RWPE2 (cell line): ENCODE data around the gene SLC4A8.

Source experiments
- ATAC-seq: fragments of 200-7000 bp; cut with Tn5 transposase; 3 replicates; pipeline ENCODE4 v1.9.1; 2021; ENCODE audit warnings: low read depth
- DNase-seq: peaks from one replicate; pipeline ENCODE4 v3.0.0-alpha.2; 2020; ENCODE audit warnings: low spot score
- H3K27ac ChIP-seq: fragments of 450-650 bp; 2 replicates; pipeline ENCODE4 v1.5.1; 2017; ENCODE audit warnings: mild to moderate bottlenecking; ENCODE audit not compliant: poor library complexity, severe bottlenecking
- H3K27me3 ChIP-seq: fragments of 250-450 bp; sonication (Bioruptor Pico); 2 replicates; pipeline ENCODE4 v1.5.1; 2021; ENCODE audit warnings: mild to moderate bottlenecking, moderate library complexity; ENCODE audit not compliant: insufficient read depth, poor library complexity, severe bottlenecking
- H3K36me3 ChIP-seq: fragments of 250-450 bp; sonication (Bioruptor Pico); 2 replicates; pipeline ENCODE4 v1.5.1; 2020; ENCODE audit warnings: low read depth, mild to moderate bottlenecking, moderate library complexity
- H3K4me1 ChIP-seq: fragments of 250-450 bp; sonication (Bioruptor Pico); 2 replicates; pipeline ENCODE4 v1.5.1; 2021; ENCODE audit warnings: mild to moderate bottlenecking, moderate library complexity; ENCODE audit not compliant: insufficient read depth, poor library complexity, severe bottlenecking
- H3K4me3 ChIP-seq: fragments of 250-450 bp; sonication (Bioruptor Pico); 2 replicates; pipeline ENCODE4 v1.5.1; 2021; ENCODE audit warnings: mild to moderate bottlenecking, moderate library complexity; ENCODE audit not compliant: severe bottlenecking
- H3K9me3 ChIP-seq: fragments of 250-450 bp; sonication (Bioruptor Pico); 2 replicates; pipeline ENCODE4 v1.5.1; 2021; ENCODE audit warnings: mild to moderate bottlenecking, moderate library complexity; ENCODE audit not compliant: severe bottlenecking
- TF ChIP-seq, protein P1 (sequence below): fragments of 450-650 bp; IDR thresholded peaks from one replicate; pipeline ENCODE4 v1.5.1; 2017; ENCODE audit warnings: mild to moderate bottlenecking, moderate library complexity; ENCODE audit not compliant: poor library complexity, severe bottlenecking

The SLC4A8 gene

DNA sequence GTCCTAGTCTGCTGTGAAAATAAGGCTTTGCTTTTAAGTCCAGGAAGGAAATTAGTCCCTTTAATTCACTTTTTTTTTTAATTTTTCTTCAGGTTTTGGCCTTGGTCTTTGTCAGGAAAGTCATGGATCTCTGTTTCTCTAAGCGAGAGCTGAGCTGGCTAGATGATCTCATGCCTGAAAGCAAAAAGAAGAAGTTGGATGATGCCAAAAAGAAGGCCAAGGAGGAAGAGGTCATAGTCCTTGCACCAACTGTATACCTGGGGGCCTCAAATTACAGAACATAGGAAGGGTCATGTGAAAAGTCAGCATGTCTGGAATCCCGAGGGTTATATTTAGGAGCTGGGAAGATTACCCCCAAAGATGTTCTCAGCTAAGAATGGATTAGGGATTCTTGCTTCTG, 72.3 kb downstream of the SLC4A8 start:
- ATAC-seq (no peak), DNase-seq (no peak)
- Histone ChIP-seq H3K4me1 (no peaks in the 10 kb centered on the region), H3K4me3 (no peak overlapping the region), H3K27ac (no peak overlapping the region), H3K36me3 (no peaks in the 10 kb centered on the region), H3K27me3 (no peaks in the 10 kb centered on the region), H3K9me3 (no peaks in the 10 kb centered on the region)
- TF ChIP-seq, protein P1, sequence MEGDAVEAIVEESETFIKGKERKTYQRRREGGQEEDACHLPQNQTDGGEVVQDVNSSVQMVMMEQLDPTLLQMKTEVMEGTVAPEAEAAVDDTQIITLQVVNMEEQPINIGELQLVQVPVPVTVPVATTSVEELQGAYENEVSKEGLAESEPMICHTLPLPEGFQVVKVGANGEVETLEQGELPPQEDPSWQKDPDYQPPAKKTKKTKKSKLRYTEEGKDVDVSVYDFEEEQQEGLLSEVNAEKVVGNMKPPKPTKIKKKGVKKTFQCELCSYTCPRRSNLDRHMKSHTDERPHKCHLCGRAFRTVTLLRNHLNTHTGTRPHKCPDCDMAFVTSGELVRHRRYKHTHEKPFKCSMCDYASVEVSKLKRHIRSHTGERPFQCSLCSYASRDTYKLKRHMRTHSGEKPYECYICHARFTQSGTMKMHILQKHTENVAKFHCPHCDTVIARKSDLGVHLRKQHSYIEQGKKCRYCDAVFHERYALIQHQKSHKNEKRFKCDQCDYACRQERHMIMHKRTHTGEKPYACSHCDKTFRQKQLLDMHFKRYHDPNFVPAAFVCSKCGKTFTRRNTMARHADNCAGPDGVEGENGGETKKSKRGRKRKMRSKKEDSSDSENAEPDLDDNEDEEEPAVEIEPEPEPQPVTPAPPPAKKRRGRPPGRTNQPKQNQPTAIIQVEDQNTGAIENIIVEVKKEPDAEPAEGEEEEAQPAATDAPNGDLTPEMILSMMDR = no peak

DNA sequence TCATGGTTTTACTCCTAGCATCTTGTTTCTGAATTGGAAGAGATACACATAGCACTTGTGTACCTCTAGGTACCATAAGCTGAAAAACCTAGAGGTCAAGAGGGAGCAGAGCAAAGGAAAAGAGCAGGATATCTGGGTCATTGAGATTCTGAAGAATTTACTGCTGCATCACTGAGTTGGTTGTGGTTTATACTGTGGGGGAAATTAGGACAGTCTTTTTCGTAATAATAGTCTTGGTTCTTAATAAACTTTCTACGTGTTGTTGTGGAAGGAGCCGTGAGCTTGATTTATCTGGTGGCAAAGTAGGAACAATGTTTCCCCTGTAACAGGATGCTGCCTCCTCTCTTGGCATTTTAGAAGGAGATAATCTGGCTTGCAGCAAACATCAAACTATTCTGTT, 80.2 kb downstream of the SLC4A8 start:
- no peak overlapping the region for H3K4me3 ChIP-seq
- ATAC-seq (no peak), DNase-seq (no peak)
- TF ChIP-seq, protein P1 = no peak
- no peak overlapping the region for H3K27ac ChIP-seq
- H3K36me3 ChIP-seq = no peaks in the 10 kb centered on the region
- H3K4me1 ChIP-seq = no peaks in the 10 kb centered on the region
- no peaks in the 10 kb centered on the region for H3K27me3 ChIP-seq
- H3K9me3 ChIP-seq = no peaks in the 10 kb centered on the region

GRCh38 chr12:51505360-51506105, 80.9 kb downstream of the SLC4A8 start:
- no peak for DNase-seq
- H3K27ac ChIP-seq = no peak overlapping the region
- H3K27me3 ChIP-seq = no peaks in the 10 kb centered on the region
- no peaks in the 10 kb centered on the region for H3K36me3 ChIP-seq
- ATAC-seq = no peak
- no peak overlapping the region for H3K4me3 ChIP-seq
- H3K9me3 ChIP-seq = no peaks in the 10 kb centered on the region
- TF ChIP-seq, protein P1 = no peak
- H3K4me1 ChIP-seq = no peaks in the 10 kb centered on the region

- no peak for ATAC-seq
- Histone ChIP-seq H3K36me3 (no peaks in the 10 kb centered on the region), H3K27ac (no peak overlapping the region), H3K9me3 (no peaks in the 10 kb centered on the region), H3K27me3 (no peaks in the 10 kb centered on the region), H3K4me3 (no peak overlapping the region), H3K4me1 (no peaks in the 10 kb centered on the region)
- TF ChIP-seq, protein P1 = no peak
- no peak for DNase-seq
Measured at GRCh38 chr12:51507178-51507577, 82.5 kb downstream of the SLC4A8 start.

DNA sequence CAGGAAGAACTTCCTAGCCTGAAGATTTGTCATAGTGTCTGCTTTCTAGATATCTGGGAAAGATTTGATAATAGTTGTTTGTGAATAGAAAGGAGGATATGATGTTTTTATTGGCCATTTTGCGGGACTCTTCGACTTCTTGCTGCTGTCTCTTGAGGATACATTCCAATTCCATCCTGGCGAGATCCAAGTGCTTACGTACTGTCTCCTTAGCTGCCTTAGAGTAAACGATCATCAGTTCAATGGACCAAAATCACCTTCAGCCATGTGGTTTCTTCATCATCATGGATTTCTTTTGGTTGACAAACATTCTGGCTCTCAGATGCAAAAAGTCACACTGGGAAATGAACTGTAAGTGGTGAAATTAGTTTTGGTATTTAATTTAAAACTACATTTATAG, 83.7 kb downstream of the SLC4A8 start:
- H3K27ac ChIP-seq = no peak overlapping the region
- H3K36me3 ChIP-seq = no peaks in the 10 kb centered on the region
- no peak overlapping the region for H3K4me3 ChIP-seq
- H3K27me3 ChIP-seq = no peaks in the 10 kb centered on the region
- no peaks in the 10 kb centered on the region for H3K9me3 ChIP-seq
- H3K4me1 ChIP-seq = no peaks in the 10 kb centered on the region
- TF ChIP-seq, protein P1 = no peak
- ATAC-seq = no peak
- no peak for DNase-seq
